Activated naive CD4-positive, alpha-beta T cell treated with anti-CD3 and anti-CD28 coated beads, Interleukin-2, amount 50 U/mL, for 72 hours (primary cell): ENCODE measurements around the gene DHCR7. TPM values are rescaled to one million over a fixed set of nuclear protein-coding genes. Genes with fewer than 3 reads are reported as not detected.
A peak's percentile ranks its signal among the peaks of the same experiment; 100 is the strongest.

Source experiments
- ATAC-seq, 2 donors: fragments of 150-1000 bp; cut with Tn5 transposase; 2 replicates each; pipeline ENCODE4 v1.10.0; 2021; ENCODE audit warnings: mild to moderate bottlenecking in 2 of 2, moderate library complexity in 2 of 2
- DNase-seq, 2 donors: peaks; one replicate each; pipeline ENCODE4 v3.0.0; 2021 to 2022; ENCODE audit warnings: low spot score in 2 of 2
- H3K27ac Mint-ChIP-seq, 2 donors: one replicate each; pipeline ENCODE4 v1.8.0; 2022; ENCODE audit warnings: mild to moderate bottlenecking in 2 of 2, mixed read lengths in 2 of 2
- H3K36me3 Mint-ChIP-seq, 2 donors: one replicate each; pipeline ENCODE4 v1.8.0; 2022; ENCODE audit warnings: mixed read lengths in 2 of 2
- H3K9me3 Mint-ChIP-seq, 2 donors: one replicate each; pipeline ENCODE4 v1.8.0; 2022; ENCODE audit warnings: mixed read lengths in 2 of 2
- total RNA-seq, 2 donors: library from RNA; stranded (reverse); gene quantifications; one replicate each; pipeline ENCODE4 v1.2.3, GENCODE V29; 2022

The DHCR7 gene, protein sequence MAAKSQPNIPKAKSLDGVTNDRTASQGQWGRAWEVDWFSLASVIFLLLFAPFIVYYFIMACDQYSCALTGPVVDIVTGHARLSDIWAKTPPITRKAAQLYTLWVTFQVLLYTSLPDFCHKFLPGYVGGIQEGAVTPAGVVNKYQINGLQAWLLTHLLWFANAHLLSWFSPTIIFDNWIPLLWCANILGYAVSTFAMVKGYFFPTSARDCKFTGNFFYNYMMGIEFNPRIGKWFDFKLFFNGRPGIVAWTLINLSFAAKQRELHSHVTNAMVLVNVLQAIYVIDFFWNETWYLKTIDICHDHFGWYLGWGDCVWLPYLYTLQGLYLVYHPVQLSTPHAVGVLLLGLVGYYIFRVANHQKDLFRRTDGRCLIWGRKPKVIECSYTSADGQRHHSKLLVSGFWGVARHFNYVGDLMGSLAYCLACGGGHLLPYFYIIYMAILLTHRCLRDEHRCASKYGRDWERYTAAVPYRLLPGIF
- total RNA-seq = 10 to 100 TPM; 41.4 to 54.1 TPM

DNA sequence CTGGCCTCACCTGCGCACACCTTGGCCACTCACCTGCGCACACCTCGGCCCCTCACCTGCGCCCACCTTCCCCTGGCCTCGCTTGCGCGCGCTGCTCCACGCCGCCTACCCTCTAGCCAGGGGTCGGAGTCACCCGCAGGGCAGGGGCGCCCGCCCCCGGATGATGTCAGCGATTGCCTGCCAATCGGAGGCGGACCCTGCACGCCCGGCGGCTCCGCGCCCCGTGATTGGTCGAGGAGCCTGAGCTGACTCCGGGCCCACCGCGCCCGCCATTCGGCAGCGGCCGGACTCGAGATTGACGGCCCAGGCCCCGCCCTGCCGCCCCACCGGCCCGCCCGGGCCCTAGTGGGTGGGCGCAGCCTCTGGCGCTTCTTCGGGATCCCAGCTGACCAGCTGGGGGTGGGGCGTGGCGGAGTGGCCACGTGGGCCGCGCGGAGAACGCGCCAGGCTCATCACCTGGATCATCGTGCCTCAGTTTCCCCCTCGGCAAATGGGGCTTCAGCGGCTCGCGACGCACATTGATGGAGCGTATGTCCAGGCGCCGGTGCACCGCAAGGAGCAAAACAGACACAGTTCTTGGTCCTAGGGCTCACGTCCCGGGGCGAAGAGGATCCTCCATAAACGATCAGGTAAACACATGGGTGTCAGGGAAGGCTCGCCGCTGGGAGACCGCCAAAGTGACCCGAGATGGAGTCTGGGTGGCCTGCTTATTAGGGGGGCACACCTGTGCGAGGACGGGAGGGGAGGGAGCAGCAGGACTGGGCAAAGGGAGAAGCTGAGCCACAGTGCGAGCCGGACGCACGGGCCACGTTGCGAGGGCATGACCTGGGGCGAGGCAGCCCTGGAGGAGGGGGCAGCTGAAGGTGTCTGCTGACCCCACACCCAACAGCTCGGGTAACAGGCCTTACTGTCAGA is at the start of gene DHCR7:
DHCR7 (minus strand) TSS at position 137 of the 915 bp plus-strand sequence. CDS start 3,441 bp downstream, outside the sequence.
- peaks cover 36 to 43% of the 10 kb centered on the region in 2 donors for H3K36me3 Mint-ChIP-seq
- peak; percentile 96 to 98 for DNase-seq
- peak; percentile 88 to 89 for ATAC-seq
- peak within 1 kb of the TSS; percentile 90 to 94 for H3K27ac Mint-ChIP-seq
- H3K9me3 Mint-ChIP-seq = no peaks in the 10 kb centered on the region

DNA sequence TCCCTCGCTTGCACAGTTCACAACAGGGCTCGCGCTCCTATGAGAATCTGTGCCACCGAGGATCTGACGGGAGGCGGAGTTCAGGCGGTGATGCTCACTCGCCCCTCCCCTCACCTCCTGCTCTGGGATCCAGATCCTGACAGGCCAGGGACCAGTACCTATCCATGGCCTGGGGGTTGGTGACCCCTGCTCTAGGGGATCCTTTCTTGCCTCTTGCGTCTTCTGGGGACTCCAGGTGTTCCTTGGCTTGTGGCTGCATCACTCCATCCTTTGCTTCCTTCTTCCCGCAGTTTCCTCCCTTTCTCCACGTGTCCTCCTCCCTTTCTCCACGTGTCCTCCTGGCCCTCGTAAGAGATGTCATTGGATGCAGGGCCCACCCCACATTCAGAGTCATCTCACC is 48.2 kb upstream of the DHCR7 start:
- ATAC-seq = no peak
- Mint-ChIP-seq H3K36me3 (peaks cover 43 to 58% of the 10 kb centered on the region in 2 donors), H3K27ac (no peak overlapping the region), H3K9me3 (no peaks in the 10 kb centered on the region)
- no peak for DNase-seq

- Mint-ChIP-seq H3K36me3 (peaks cover 40 to 62% of the 10 kb centered on the region in 2 donors), H3K27ac (no peak overlapping the region)
These were observed 47.4 kb upstream of the DHCR7 start for GRCh38 chr11:71495286-71496230.

DNA sequence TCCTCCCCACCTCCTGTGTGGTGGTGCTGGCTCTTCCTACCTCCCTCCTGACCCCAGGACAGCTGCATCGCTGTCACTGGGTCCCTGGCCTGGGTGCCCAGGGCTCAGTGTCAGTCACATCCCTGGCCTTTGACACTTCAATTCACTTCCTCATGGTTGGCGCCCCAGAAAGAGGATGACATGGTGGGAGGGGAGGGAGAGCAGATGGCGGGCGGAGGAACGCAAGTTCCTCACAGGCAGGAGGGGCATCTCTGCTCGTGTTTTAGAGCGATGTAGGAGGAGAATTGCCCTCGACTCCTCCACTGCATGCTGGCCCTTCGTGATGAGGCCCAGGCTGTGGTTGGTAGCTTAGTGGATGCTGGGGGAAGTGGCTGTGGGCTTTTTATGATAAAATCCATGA is 43.7 kb upstream of the DHCR7 start:
- peak overlapping the region in 1 of 2 donors; percentile 36 for H3K27ac Mint-ChIP-seq
- ATAC-seq = no peak

More at GRCh38 chr11:71495286-71496230, 47.4 kb upstream of the DHCR7 start:
- no peaks in the 10 kb centered on the region for H3K9me3 Mint-ChIP-seq
- DNase-seq (no peak), ATAC-seq (no peak)

DNA sequence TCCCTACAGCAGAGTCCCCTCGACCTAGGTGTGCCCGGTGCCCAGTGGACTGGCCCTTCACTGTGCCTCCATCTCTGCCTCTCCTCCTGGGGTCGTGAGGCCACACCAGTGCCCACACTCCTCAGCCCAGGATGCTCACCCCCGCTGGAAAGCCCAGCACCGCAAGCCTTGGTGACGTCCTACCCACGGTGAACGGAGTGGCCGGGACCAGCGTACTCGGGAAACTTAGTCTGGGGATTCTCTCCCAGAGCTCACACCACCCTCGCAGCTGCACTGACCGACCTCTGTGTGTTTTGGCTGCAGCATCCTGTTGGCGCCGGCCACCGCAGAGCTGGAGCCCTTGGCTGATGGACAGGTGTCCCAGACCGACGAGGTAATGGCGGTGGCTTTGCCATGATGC is 43.3 kb upstream of the DHCR7 start:
- DNase-seq (no peak), ATAC-seq (no peak)
- Mint-ChIP-seq H3K27ac (peak overlapping the region in 1 of 2 donors; percentile 36), H3K36me3 (peaks cover 21 to 53% of the 10 kb centered on the region in 2 donors), H3K9me3 (no peaks in the 10 kb centered on the region)

More for the DNA sequence above, 43.7 kb upstream of the DHCR7 start:
- Mint-ChIP-seq H3K36me3 (peaks cover 25 to 55% of the 10 kb centered on the region in 2 donors), H3K9me3 (no peaks in the 10 kb centered on the region)
- no peak for DNase-seq

GRCh38 chr11:71490731-71491390 is 42.7 kb upstream of the DHCR7 start:
- DNase-seq (no peak), ATAC-seq (no peak)
- Mint-ChIP-seq H3K27ac (peak overlapping the region in 1 of 2 donors; percentile 94), H3K36me3 (peaks cover 24 to 59% of the 10 kb centered on the region in 2 donors), H3K9me3 (no peaks in the 10 kb centered on the region)

- ATAC-seq (no peak), DNase-seq (no peak)
- Mint-ChIP-seq H3K27ac (peak overlapping the region in 1 of 2 donors; percentile 94), H3K36me3 (peaks cover 25 to 61% of the 10 kb centered on the region in 2 donors), H3K9me3 (no peaks in the 10 kb centered on the region)
These were observed 42.0 kb upstream of the DHCR7 start for GRCh38 chr11:71490044-71490730.

GRCh38 chr11:71489311-71490043 is 41.3 kb upstream of the DHCR7 start:
- ATAC-seq = peak; percentile 80 to 100

DNA sequence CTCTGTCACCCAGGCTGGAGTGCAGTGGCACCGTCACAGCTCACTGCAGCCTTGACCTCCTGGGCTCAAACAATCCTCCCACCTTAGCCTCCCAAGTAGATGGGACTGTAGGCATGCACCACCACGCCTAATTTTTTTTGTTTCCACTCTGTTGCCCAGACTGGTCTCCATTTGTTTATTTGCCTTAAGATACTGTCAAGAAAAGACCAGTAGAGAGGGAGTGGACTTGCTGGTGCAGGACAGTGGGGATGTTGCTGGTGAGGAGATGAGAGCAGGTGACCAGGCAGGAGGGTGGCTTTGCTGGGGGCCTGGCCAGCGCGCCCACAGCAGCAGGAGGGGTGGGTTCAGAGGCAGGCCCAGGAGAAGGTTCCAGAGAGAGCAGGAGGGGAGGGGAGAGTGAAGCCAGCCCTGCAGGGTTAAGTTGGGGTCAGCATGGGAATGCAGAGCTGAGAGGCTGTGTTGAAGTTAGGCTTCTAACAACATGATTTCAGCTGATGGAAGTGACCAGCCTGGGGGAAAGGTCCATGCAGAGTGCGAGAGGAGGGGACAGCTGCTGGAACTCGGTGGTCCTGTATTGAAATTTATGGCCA is 40.6 kb upstream of the DHCR7 start:
- Mint-ChIP-seq H3K27ac (peak overlapping the region; percentile 80 to 97), H3K36me3 (peaks cover 28 to 69% of the 10 kb centered on the region in 2 donors)
- ATAC-seq = peak in 1 of 2 donors; percentile 21

More at GRCh38 chr11:71489311-71490043, 41.3 kb upstream of the DHCR7 start:
- H3K36me3 Mint-ChIP-seq = peaks cover 24 to 62% of the 10 kb centered on the region in 2 donors
- DNase-seq = peak; percentile 36 to 66
- H3K27ac Mint-ChIP-seq = peak overlapping the region; percentile 80 to 97
- H3K9me3 Mint-ChIP-seq = no peaks in the 10 kb centered on the region

GRCh38 chr11:71486320-71486719 is 38.1 kb upstream of the DHCR7 start:
- H3K27ac Mint-ChIP-seq = peak overlapping the region; percentile 9 to 67
- DNase-seq (no peak), ATAC-seq (no peak)
- no peaks in the 10 kb centered on the region for H3K9me3 Mint-ChIP-seq
- H3K36me3 Mint-ChIP-seq = peaks cover 41 to 64% of the 10 kb centered on the region in 2 donors

More for the DNA sequence above, 40.6 kb upstream of the DHCR7 start:
- no peak for DNase-seq
- H3K9me3 Mint-ChIP-seq = no peaks in the 10 kb centered on the region

- peak overlapping the region; percentile 9 to 31 for H3K27ac Mint-ChIP-seq
- no peak for DNase-seq
- no peaks in the 10 kb centered on the region for H3K9me3 Mint-ChIP-seq
- ATAC-seq = no peak
- H3K36me3 Mint-ChIP-seq = peaks cover 41 to 56% of the 10 kb centered on the region in 2 donors
These were observed 37.3 kb upstream of the DHCR7 start for GRCh38 chr11:71485466-71485865.

DNA sequence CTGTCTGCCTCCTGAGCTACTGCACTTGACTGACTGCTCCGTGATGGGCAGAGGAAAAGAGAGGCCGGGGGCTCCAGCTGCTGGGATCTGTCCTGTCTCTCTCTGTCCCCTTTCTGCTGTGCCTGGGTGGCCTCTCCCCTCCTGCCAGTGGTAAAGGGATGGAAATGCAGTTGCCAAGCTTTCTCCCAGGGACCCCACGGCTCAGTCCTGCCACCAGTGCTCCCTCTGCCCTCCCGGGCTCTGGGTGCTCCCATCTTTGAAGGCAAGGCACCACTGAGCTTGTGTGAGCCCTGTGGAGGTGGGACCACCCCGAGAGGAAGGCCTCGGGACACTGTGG is 36.8 kb upstream of the DHCR7 start:
- peak overlapping the region in 1 of 2 donors; percentile 31 for H3K27ac Mint-ChIP-seq
- no peak for ATAC-seq
- no peaks in the 10 kb centered on the region for H3K9me3 Mint-ChIP-seq
- DNase-seq = no peak
- peaks cover 41 to 52% of the 10 kb centered on the region in 2 donors for H3K36me3 Mint-ChIP-seq

DNA sequence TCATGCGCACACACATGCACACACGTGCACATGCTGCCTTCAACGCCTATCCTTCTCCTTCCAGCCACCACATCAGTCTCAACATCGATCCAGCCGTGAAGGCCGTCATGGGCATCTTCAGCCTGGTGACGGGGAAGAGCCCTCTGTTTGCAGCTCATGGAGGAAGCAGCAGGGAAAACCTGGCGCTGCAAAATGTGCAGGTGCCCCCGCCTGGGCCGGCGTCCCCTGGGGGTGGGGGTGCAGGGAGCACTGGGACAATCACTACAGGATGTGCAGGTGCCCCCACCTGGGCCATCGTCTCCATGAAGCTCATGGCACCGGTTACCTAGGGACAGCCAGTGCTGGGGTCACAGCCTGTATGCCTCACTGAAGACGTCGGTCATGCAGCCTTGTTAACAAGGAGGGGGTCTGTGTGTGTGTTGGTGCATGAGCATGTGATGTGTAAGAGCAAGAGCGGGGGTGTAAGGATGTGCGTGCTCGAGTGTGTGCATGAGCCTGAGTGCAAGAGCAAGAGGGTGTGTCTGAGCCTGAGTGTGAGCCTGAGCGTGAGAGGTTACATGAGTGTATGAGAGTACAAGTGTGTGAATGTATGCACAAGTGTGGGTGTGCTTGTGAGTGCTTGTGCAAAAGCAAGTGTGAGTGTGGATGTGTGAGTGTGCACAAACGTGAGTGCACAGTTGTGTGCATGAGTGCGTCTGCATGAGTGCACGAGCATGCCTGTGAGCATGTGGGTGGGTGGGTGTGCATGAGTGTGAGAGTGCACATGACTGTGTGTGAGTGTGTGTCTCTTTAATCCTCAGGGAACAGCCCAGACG is 36.3 kb upstream of the DHCR7 start:
- ATAC-seq (no peak), DNase-seq (no peak)
- no peaks in the 10 kb centered on the region for H3K9me3 Mint-ChIP-seq
- peaks cover 41 to 46% of the 10 kb centered on the region in 2 donors for H3K36me3 Mint-ChIP-seq
- H3K27ac Mint-ChIP-seq = no peak overlapping the region
